GM23248 (cell line): ENCODE data around the gene PTH2. TPM values are rescaled to one million over a fixed set of nuclear protein-coding genes. Genes with fewer than 3 reads are reported as not detected.
A peak's percentile ranks its signal among the peaks of the same experiment; 100 is the strongest.

Experiments used
- DNase-seq: peaks from one replicate; pipeline ENCODE4 v3.0.0-alpha.2; 2015
- H2AFZ ChIP-seq: fragments of 200-600 bp; sonication (generic); 2 replicates; pipeline ENCODE4 v1.6.1; 2016; ENCODE audit warnings: antibody characterized with exemption
- H3F3A ChIP-seq: fragments of 200-600 bp; sonication (generic); 2 replicates; pipeline ENCODE4 v1.6.1; 2016; ENCODE audit warnings: mild to moderate bottlenecking, antibody characterized with exemption, mixed run types; ENCODE audit not compliant: insufficient read depth
- H3K27ac ChIP-seq: fragments of 200-600 bp; sonication (generic); 2 replicates; pipeline ENCODE4 v1.5.1; 2016; ENCODE audit warnings: mild to moderate bottlenecking
- H3K27me3 ChIP-seq: fragments of 200-600 bp; sonication (generic); replicated peaks from 2 replicates; pipeline ENCODE4 v1.6.1; 2016; ENCODE audit warnings: mild to moderate bottlenecking; ENCODE audit not compliant: insufficient read depth
- H3K36me3 ChIP-seq: fragments of 200-600 bp; sonication (generic); 2 replicates; pipeline ENCODE4 v1.6.1; 2016; ENCODE audit warnings: low read depth, mild to moderate bottlenecking
- H3K4me1 ChIP-seq: fragments of 200-600 bp; sonication (generic); 2 replicates; pipeline ENCODE4 v1.6.1; 2016; ENCODE audit warnings: mild to moderate bottlenecking; ENCODE audit not compliant: insufficient read depth
- H3K4me2 ChIP-seq: fragments of 200-600 bp; sonication (generic); one replicate; pipeline ENCODE4 v1.6.1; 2016; ENCODE audit warnings: mild to moderate bottlenecking; ENCODE audit not compliant: unreplicated experiment
- H3K4me3 ChIP-seq: fragments of 200-600 bp; sonication (generic); 2 replicates; pipeline ENCODE4 v1.5.1; 2016; ENCODE audit warnings: mild to moderate bottlenecking
- H3K79me2 ChIP-seq: fragments of 200-600 bp; sonication (generic); 2 replicates; pipeline ENCODE4 v1.6.1; 2016; ENCODE audit warnings: mild to moderate bottlenecking; ENCODE audit not compliant: insufficient read depth
- H3K9ac ChIP-seq: fragments of 200-600 bp; sonication (generic); 2 replicates; pipeline ENCODE4 v1.6.1; 2016; ENCODE audit warnings: mild to moderate bottlenecking
- H3K9me2 ChIP-seq: fragments of 200-600 bp; sonication (generic); 2 replicates; pipeline ENCODE4 v1.6.1; 2016; ENCODE audit warnings: mixed run types, mild to moderate bottlenecking, moderate library complexity; ENCODE audit not compliant: insufficient read depth
- H3K9me3 ChIP-seq: fragments of 200-600 bp; sonication (generic); one replicate; pipeline ENCODE4 v1.6.1; 2017; ENCODE audit warnings: low read depth
- H4K20me1 ChIP-seq: fragments of 200-600 bp; sonication (generic); 2 replicates; pipeline ENCODE4 v1.6.0; 2016; ENCODE audit not compliant: insufficient read depth
- EZH2 ChIP-seq: fragments of 200-600 bp; sonication (generic); IDR thresholded peaks from 2 replicates; pipeline ENCODE4 v1.6.1; 2018; ENCODE audit warnings: antibody characterized with exemption, mild to moderate bottlenecking; ENCODE audit not compliant: insufficient read depth, poor library complexity, severe bottlenecking
- EZH2phosphoT487 ChIP-seq: fragments of 200-600 bp; sonication (generic); IDR thresholded peaks from 2 replicates; pipeline ENCODE4 v1.6.1; 2018; ENCODE audit warnings: antibody characterized with exemption, moderate library complexity, mild to moderate bottlenecking, low read depth; ENCODE audit not compliant: insufficient read depth
- WGBS, 2 experiments: methylation state at CpG; one replicate each; pipeline ENCODE4 v1.1.6; 2015 to 2017; ENCODE audit warnings: low lambda C conversion rate in 2 of 2, low coverage in 1 of 2; ENCODE audit errors: missing lambda C conversion rate in 2 of 2; 5-methylcytosine and 5-hydroxymethylcytosine counted together
- in situ Hi-C: fragments of 300-500 bp; cut with MboI; formaldehyde crosslinking; loops from 2 replicates; pipeline ENCODE4 v1.15.0; 2020
- polyA plus RNA-seq: library from polyadenylated mRNA; unstranded; fragments of >200 nt; fragmentation: Nextera tagmentation; extraction: Ambion mirVana; gene quantifications from 2 replicates; pipeline ENCODE4 v1.2.1, GENCODE V29; 2016
- total RNA-seq: library from RNA; depleted of rRNA; stranded (reverse); fragments of >200 nt; shearing (Covaris generic); gene quantifications from 2 replicates; pipeline ENCODE4 v1.2.3, GENCODE V29; 2014

PTH2 gene
- total and polyA plus RNA-seq, 2 experiments from 2014 or later = not detected

DNA sequence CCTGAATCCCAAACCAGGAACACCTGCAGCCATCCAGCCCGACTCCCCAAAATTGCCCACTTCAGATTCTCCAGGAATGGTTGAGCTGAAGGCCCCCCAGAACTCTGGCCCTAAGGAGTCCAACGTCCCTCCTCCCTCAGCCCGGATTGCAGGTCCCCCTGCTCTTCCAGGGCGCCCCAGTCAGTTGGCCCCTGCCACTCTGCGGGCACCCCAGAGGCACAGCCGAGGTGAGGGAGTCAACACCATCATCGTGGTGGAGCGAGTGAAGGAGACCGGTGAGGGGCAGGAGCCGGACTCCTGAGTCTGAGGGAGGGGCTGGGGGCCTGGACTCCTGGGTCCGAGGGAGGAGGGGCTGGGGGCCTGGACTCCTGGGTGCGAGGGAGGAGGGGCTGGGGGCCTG is 4.1 kb upstream of the PTH2 start:
- 32 to 34% methylated on average over 10 to 12 of the region's 12 CpGs for WGBS, 2 experiments
- Histone ChIP-seq H3F3A (no peaks in the 10 kb centered on the region), H3K9me2 (no peaks in the 10 kb centered on the region), H3K27me3 (peaks cover 95% of the 10 kb centered on the region), H3K36me3 (no peaks in the 10 kb centered on the region), H3K9me3 (no peaks in the 10 kb centered on the region), H3K4me2 (no peak overlapping the region), H2AFZ (no peak overlapping the region), H3K4me1 (no peaks in the 10 kb centered on the region), H3K9ac (no peak overlapping the region), H3K4me3 (no peak overlapping the region), H4K20me1 (no peaks in the 10 kb centered on the region), H3K27ac (no peak overlapping the region), H3K79me2 (no peaks in the 10 kb centered on the region)
- DNase-seq = no peak
- no peak for TF ChIP-seq EZH2
- no peak for TF ChIP-seq EZH2phosphoT487
- in situ Hi-C loops = no loop called here

DNA sequence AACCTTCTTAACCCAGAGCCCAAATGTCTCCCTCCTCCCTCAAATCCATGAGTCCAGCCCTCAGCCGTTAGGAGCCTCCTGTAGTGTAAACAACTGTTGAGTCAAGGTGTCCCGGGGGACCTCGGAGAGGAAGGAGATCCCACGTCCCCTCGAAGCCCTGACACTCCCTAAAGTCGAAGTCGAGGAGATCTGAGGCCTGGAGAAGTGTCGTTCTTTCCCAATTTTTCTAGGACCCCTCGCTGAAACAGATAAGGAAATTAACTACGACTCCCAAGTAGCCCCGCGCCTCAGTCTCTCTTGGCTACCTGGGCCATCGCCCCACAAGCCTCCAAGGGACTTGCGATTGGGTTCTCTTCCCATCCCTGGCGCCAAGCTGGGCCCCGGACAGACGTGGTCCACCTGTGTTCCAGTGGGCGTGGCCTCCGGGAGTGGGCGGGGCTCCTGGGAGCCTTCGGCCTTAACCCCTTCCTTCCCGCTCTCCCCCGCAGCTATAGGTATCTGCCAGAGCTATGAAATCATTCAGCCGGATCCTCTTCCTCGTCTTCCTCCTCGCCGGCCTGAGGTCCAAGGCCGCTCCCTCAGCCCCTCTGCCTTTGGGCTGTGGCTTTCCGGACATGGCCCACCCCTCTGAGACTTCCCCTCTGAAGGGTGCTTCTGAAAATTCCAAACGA is 2.8 kb upstream of the PTH2 start:
- H3K79me2 ChIP-seq = no peaks in the 10 kb centered on the region
- no peak overlapping the region for H3K27ac ChIP-seq
- no peaks in the 10 kb centered on the region for H3K9me3 ChIP-seq
- TF ChIP-seq EZH2phosphoT487 = no peak
- TF ChIP-seq EZH2 = peak; percentile 15
- H3K9me2 ChIP-seq = no peaks in the 10 kb centered on the region
- H4K20me1 ChIP-seq = no peaks in the 10 kb centered on the region
- H3K9ac ChIP-seq = no peak overlapping the region
- H3K4me1 ChIP-seq = 0 out of 2 replicates have a peak, but pooled peaks cover 4% of the 10 kb centered on the region
- H3K4me3 ChIP-seq = no peak overlapping the region
- in situ Hi-C loops = no loop called here
- DNase-seq = peak; percentile 72
- no peaks in the 10 kb centered on the region for H3K36me3 ChIP-seq
- peaks cover 93% of the 10 kb centered on the region for H3K27me3 ChIP-seq
- 2% methylated on average over 30 of the region's 30 CpGs for WGBS, 2 experiments
- H3F3A ChIP-seq = no peaks in the 10 kb centered on the region
- H2AFZ ChIP-seq = no peak overlapping the region
- H3K4me2 ChIP-seq = no peak overlapping the region

DNA sequence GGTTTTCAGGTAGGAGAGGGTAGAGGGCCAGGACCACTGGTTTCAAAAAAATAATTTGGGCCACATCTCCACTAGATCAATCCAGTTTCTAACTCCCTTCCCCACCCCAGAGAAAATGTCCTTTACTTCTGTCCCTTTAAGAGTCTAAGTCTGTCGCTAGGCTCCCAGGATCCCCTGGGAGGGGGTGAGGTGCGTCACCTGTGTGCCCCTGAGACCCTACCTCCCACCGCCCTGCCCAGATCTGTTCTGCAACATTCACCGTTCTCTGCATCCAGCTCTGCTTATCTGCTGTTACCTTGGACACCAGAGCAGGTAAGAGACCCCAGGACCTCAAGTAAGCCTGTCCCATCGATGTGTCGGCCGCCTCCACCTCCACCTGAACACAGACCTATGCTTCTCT is 1.9 kb upstream of the PTH2 start, which contains the start of gene GFY:
Gene GFY (plus strand): TSS at position 211 of the 400 bp plus-strand sequence. CDS start 1,043 bp downstream, outside the sequence.
- Histone ChIP-seq H4K20me1 (no peaks in the 10 kb centered on the region), H3K4me3 (no peak within 1 kb of the TSS), H3F3A (no peaks in the 10 kb centered on the region), H3K9ac (no peak within 1 kb of the TSS), H2AFZ (no peak within 1 kb of the TSS), H3K36me3 (no peaks in the 10 kb centered on the region), H3K4me2 (no peak within 1 kb of the TSS), H3K9me3 (no peaks in the 10 kb centered on the region), H3K79me2 (no peaks in the 10 kb centered on the region), H3K27ac (no peak within 1 kb of the TSS), H3K4me1 (0 out of 2 replicates have a peak, but pooled peaks cover 5% of the 10 kb centered on the region), H3K9me2 (no peaks in the 10 kb centered on the region), H3K27me3 (peaks cover 87% of the 10 kb centered on the region)
- in situ Hi-C loops = no loop called here
- no peak for DNase-seq
- WGBS, 2 experiments = 39% methylated on average over 7 of the region's 7 CpGs
- TF ChIP-seq EZH2 (no peak), EZH2phosphoT487 (no peak)

DNA sequence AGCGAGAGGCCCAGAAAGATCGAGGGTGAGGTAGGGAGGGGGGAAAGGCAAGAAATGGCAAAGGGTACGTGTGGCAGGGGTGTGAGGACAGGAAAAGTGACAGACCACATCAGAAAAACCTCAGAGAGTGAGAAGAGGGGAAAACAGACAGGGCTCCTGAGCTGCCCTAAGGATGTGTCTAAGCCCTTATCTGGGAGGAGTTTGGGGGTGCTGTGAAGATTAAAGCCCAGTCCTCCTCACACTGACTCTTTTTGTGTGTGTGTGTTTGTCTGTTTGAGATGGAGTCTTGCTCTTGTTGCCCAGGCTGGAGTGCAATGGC is 703 bp upstream of the PTH2 start:
- no peaks in the 10 kb centered on the region for H3F3A ChIP-seq
- no peaks in the 10 kb centered on the region for H3K79me2 ChIP-seq
- 0 out of 2 replicates have a peak, but pooled peaks cover 5% of the 10 kb centered on the region for H3K4me1 ChIP-seq
- H3K27ac ChIP-seq = no peak overlapping the region
- H3K27me3 ChIP-seq = peaks cover 85% of the 10 kb centered on the region
- H3K4me2 ChIP-seq = no peak overlapping the region
- in situ Hi-C loops = no loop called here
- H3K9ac ChIP-seq = no peak overlapping the region
- H4K20me1 ChIP-seq = no peaks in the 10 kb centered on the region
- H2AFZ ChIP-seq = no peak overlapping the region
- no peaks in the 10 kb centered on the region for H3K9me3 ChIP-seq
- no peaks in the 10 kb centered on the region for H3K36me3 ChIP-seq
- TF ChIP-seq EZH2 (no peak), EZH2phosphoT487 (no peak)
- WGBS, 2 experiments = 12 to 26% methylated on average over 3 of the region's 3 CpGs
- H3K4me3 ChIP-seq = no peak overlapping the region
- H3K9me2 ChIP-seq = no peaks in the 10 kb centered on the region
- DNase-seq = no peak
